ENCODE results near the gene BCL7A. TPM values are rescaled to one million over a fixed set of nuclear protein-coding genes. Genes with fewer than 3 reads are reported as not detected.

The BCL7A gene
- polyA plus RNA-seq, 1 donor from 2014 or later = 51.3 TPM

DNA sequence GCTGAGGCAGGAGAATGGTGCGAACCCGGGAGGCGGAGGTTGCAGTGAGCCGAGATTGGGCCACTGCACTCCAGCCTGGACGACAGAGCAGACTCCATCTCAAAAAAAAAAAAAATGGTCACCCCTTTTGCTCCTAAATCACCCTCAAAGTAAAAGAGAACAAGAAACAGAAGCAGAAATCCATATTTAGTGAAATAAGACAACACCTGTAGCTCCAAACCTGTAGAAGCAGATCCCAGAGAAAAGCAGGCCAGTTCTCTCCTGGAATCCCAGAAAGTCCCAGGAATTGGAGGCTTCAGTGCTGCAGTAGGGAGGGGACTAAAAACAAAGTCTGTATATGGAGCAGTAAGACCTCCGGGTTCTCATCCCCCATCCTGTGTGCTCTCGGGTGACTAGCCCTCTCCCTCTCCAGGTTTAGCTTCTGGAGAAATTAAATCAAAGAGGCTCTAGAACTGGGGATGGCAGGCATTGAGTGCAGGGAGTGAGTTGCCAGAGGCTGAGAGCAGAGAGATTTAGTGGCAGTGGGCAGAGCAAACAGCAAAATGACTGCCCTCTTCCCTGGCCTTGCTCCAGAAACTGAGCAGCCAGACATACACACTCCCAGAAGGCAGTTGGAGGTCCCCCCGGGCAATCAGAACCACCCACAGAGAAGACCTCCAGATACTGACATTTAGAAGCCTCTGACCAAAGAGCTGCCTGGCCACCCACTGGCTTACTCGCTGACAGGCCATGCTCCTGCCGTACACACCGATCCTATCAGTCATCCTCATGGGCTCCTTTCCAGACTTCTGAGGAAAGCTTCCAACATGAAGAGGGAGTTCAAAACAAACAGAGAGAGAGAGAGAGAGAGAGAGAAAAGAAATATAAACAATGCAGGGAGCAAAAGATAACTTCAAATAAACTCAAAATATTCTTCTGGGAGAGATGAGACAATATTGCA lies 50.6 kb downstream of the BCL7A start:
- H3K27ac ChIP-seq (ENCODE audit: low read length) = no peak overlapping the region
- no peaks in the 10 kb centered on the region for H3K79me2 ChIP-seq (replicated peaks; ENCODE audit: insufficient read depth, low read length)
- H3K4me2 ChIP-seq (ENCODE audit: low read length) = no peak overlapping the region
- H3K27me3 ChIP-seq (ENCODE audit: insufficient read depth, low read depth, low read length) = no peaks in the 10 kb centered on the region
- no peaks in the 10 kb centered on the region for H3K9me2 ChIP-seq (ENCODE audit: insufficient read depth, low read length)
- no peaks in the 10 kb centered on the region for H3K36me3 ChIP-seq (ENCODE audit: insufficient read depth, low read length)
- no peaks in the 10 kb centered on the region for H3F3A ChIP-seq (ENCODE audit: insufficient read depth, low read length, poor library complexity, severe bottlenecking)
- no peak overlapping the region for H3K4me3 ChIP-seq (ENCODE audit: low read length)
- no peaks in the 10 kb centered on the region for H4K20me1 ChIP-seq (ENCODE audit: insufficient read depth)
- H3K9me3 ChIP-seq (ENCODE audit: low read length) = no peaks in the 10 kb centered on the region
- TF ChIP-seq TAF1 (IDR thresholded peaks at IDR 0.05; ENCODE audit: low read depth) (no peak), SMC3 (conservative IDR thresholded peaks at IDR 0.05; ENCODE audit: poor library complexity) (no peak), EP300 (conservative IDR thresholded peaks at IDR 0.05; ENCODE audit: poor library complexity, severe bottlenecking) (no peak), EZH2 (IDR thresholded peaks at IDR 0.05; ENCODE audit: borderline replicate concordance, insufficient read depth, low read length, poor library complexity, severe bottlenecking) (no peak), POLR2AphosphoS5 (IDR thresholded peaks at IDR 0.05) (no peak), RAD21 (conservative IDR thresholded peaks at IDR 0.05) (no peak), MXI1 (conservative IDR thresholded peaks at IDR 0.05; ENCODE audit: poor library complexity, severe bottlenecking) (no peak)
- TF ChIP-seq, protein P1, sequence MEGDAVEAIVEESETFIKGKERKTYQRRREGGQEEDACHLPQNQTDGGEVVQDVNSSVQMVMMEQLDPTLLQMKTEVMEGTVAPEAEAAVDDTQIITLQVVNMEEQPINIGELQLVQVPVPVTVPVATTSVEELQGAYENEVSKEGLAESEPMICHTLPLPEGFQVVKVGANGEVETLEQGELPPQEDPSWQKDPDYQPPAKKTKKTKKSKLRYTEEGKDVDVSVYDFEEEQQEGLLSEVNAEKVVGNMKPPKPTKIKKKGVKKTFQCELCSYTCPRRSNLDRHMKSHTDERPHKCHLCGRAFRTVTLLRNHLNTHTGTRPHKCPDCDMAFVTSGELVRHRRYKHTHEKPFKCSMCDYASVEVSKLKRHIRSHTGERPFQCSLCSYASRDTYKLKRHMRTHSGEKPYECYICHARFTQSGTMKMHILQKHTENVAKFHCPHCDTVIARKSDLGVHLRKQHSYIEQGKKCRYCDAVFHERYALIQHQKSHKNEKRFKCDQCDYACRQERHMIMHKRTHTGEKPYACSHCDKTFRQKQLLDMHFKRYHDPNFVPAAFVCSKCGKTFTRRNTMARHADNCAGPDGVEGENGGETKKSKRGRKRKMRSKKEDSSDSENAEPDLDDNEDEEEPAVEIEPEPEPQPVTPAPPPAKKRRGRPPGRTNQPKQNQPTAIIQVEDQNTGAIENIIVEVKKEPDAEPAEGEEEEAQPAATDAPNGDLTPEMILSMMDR (IDR thresholded peaks at IDR 0.05; ENCODE audit: poor library complexity, severe bottlenecking) = no peak
- TF ChIP-seq, protein P2, sequence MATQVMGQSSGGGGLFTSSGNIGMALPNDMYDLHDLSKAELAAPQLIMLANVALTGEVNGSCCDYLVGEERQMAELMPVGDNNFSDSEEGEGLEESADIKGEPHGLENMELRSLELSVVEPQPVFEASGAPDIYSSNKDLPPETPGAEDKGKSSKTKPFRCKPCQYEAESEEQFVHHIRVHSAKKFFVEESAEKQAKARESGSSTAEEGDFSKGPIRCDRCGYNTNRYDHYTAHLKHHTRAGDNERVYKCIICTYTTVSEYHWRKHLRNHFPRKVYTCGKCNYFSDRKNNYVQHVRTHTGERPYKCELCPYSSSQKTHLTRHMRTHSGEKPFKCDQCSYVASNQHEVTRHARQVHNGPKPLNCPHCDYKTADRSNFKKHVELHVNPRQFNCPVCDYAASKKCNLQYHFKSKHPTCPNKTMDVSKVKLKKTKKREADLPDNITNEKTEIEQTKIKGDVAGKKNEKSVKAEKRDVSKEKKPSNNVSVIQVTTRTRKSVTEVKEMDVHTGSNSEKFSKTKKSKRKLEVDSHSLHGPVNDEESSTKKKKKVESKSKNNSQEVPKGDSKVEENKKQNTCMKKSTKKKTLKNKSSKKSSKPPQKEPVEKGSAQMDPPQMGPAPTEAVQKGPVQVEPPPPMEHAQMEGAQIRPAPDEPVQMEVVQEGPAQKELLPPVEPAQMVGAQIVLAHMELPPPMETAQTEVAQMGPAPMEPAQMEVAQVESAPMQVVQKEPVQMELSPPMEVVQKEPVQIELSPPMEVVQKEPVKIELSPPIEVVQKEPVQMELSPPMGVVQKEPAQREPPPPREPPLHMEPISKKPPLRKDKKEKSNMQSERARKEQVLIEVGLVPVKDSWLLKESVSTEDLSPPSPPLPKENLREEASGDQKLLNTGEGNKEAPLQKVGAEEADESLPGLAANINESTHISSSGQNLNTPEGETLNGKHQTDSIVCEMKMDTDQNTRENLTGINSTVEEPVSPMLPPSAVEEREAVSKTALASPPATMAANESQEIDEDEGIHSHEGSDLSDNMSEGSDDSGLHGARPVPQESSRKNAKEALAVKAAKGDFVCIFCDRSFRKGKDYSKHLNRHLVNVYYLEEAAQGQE (IDR thresholded peaks at IDR 0.05; ENCODE audit: borderline replicate concordance) = no peak
- H2AFZ ChIP-seq (ENCODE audit: low read depth, low read length) = no peak overlapping the region
- no peak overlapping the region for H3K9ac ChIP-seq (ENCODE audit: low read length)

DNA sequence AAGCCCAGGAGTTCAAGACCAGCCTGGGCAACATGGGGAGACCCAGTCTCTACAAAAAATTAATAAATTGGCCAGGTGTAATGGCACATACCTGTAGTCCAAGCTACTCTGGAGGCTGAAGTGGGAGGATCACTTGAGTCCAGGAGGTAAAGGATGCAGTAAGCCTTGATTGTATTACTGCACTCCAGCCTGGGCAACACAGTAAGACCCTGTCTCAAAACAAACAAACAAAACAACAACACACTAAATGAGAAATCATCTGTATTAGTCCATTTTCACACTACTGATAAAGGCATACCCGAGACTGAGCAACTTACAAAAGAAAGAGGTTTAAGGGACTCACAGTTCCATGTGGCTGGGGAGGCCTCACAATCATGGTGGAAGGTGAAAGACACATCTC lies 52.1 kb downstream of the BCL7A start:
- H3K36me3 ChIP-seq (ENCODE audit: insufficient read depth, low read length) = no peaks in the 10 kb centered on the region
- TF ChIP-seq POLR2AphosphoS5 (IDR thresholded peaks at IDR 0.05) = no peak
- no peak for TF ChIP-seq EP300 (conservative IDR thresholded peaks at IDR 0.05; ENCODE audit: poor library complexity, severe bottlenecking)
- TF ChIP-seq, protein P1 (IDR thresholded peaks at IDR 0.05; ENCODE audit: poor library complexity, severe bottlenecking) = no peak
- TF ChIP-seq, protein P2 (IDR thresholded peaks at IDR 0.05; ENCODE audit: borderline replicate concordance) = no peak
- TF ChIP-seq MXI1 (conservative IDR thresholded peaks at IDR 0.05; ENCODE audit: poor library complexity, severe bottlenecking) = no peak
- no peak for TF ChIP-seq RAD21 (conservative IDR thresholded peaks at IDR 0.05)
- no peak for TF ChIP-seq SMC3 (conservative IDR thresholded peaks at IDR 0.05; ENCODE audit: poor library complexity)
- no peak for TF ChIP-seq EZH2 (IDR thresholded peaks at IDR 0.05; ENCODE audit: borderline replicate concordance, insufficient read depth, low read length, poor library complexity, severe bottlenecking)
- no peak for TF ChIP-seq TAF1 (IDR thresholded peaks at IDR 0.05; ENCODE audit: low read depth)
- no peak overlapping the region for H3K4me3 ChIP-seq (ENCODE audit: low read length)
- no peaks in the 10 kb centered on the region for H3K9me3 ChIP-seq (ENCODE audit: low read length)
- H3K9me2 ChIP-seq (ENCODE audit: insufficient read depth, low read length) = no peaks in the 10 kb centered on the region
- H2AFZ ChIP-seq (ENCODE audit: low read depth, low read length) = no peak overlapping the region
- no peak overlapping the region for H3K4me2 ChIP-seq (ENCODE audit: low read length)
- H3K79me2 ChIP-seq (replicated peaks; ENCODE audit: insufficient read depth, low read length) = no peaks in the 10 kb centered on the region
- no peak overlapping the region for H3K27ac ChIP-seq (ENCODE audit: low read length)
- no peaks in the 10 kb centered on the region for H3F3A ChIP-seq (ENCODE audit: insufficient read depth, low read length, poor library complexity, severe bottlenecking)
- no peaks in the 10 kb centered on the region for H4K20me1 ChIP-seq (ENCODE audit: insufficient read depth)
- no peaks in the 10 kb centered on the region for H3K27me3 ChIP-seq (ENCODE audit: insufficient read depth, low read depth, low read length)
- no peak overlapping the region for H3K9ac ChIP-seq (ENCODE audit: low read length)
